H1 (cell line): ENCODE data around the gene UBE2O. TPM values are rescaled to one million over a fixed set of nuclear protein-coding genes. Genes with fewer than 3 reads are reported as not detected.

Source experiments
- PHF8 ChIP-seq: fragments of 200-600 bp; sonication (generic); conservative IDR thresholded peaks from 2 replicates; pipeline ENCODE4 v1.7.1; 2012; ENCODE audit warnings: low read depth, mild to moderate bottlenecking, inconsistent platforms, low read length, moderate library complexity
- RFX5 ChIP-seq: IDR thresholded peaks from 2 replicates; pipeline ENCODE4 v1.6.1; 2011; ENCODE audit warnings: low read depth, low read length, improper control_type of control experiment, borderline replicate concordance
- SUZ12 ChIP-seq: fragments of 200-600 bp; sonication (generic); IDR thresholded peaks from 2 replicates; pipeline ENCODE4 v1.6.1; 2012; ENCODE audit warnings: mild to moderate bottlenecking, inconsistent platforms, low read length, moderate library complexity, mixed read lengths
- polyA plus RNA-seq, 7 experiments: library from polyadenylated mRNA; depleted of rRNA in 3 of 7; stranded (reverse) in 5 of 7; unstranded in 2 of 7; fragments of >200 nt in 5 of 7; fragments of 200-250 nt in 2 of 7; gene quantifications; 1 replicate in 5 of 7; 2 replicates in 1 of 7; 4 replicates in 1 of 7; pipeline versions ENCODE4 v1.2.1 to v1.2.3, GENCODE V29; 2011 to 2013; ENCODE audit warnings: missing spikeins in 2 of 7, mixed read lengths in 2 of 7
- total RNA-seq: library from RNA; stranded (reverse); fragmentation: NEBNext Ultra II Directional; extraction: Animal tissue kit (Norgen Biotek cat#: 25700); gene quantifications from 2 replicates; pipeline ENCODE4 v1.2.1, GENCODE V29; 2021

Gene UBE2O
- total and polyA plus RNA-seq, 2 of the 8 experiments (the other 6 are each of a cell fraction or from before 2014, with no cell fraction given): 24.4 to 63.0 TPM

GRCh38 chr17:76359375-76359774 lies 93.6 kb downstream of the UBE2O start (continued):
- no peak for TF ChIP-seq SUZ12
- TF ChIP-seq RFX5: no peak
- no peak for TF ChIP-seq PHF8
